HepG2 (cell line): ENCODE measurements around the gene SLC16A13. TPM values are rescaled to one million over a fixed set of nuclear protein-coding genes. Genes with fewer than 3 reads are reported as not detected.

ENCODE experiments used
- ATAC-seq: fragments of 200-7000 bp; cut with Tn5 transposase; 3 replicates; pipeline ENCODE4 v1.9.1; 2020; ENCODE audit warnings: mild to moderate bottlenecking, moderate library complexity
- BruUV-seq: library from RNA; stranded (reverse); fragments of 400-500 nt; replicated peaks from 2 replicates; lab custom pipeline; 2021; lab: Mats Ljungman, UMichigan
- CTCF ChIA-PET: fragments of 300-600 bp; formaldehyde crosslinking; extraction: SDS; loops from one replicate; lab custom pipeline; 2021; ENCODE audit warnings: low total read pairs, inconsistent platforms, low intra/inter-chr PET ratio; lab: Yijun Ruan, JAX
- POLR2A ChIA-PET: fragments of 350-600 bp; sonication (Branson Sonifier 250); formaldehyde crosslinking; loops from one replicate; lab custom pipeline; 2020; ENCODE audit warnings: antibody characterized with exemption, inconsistent platforms; lab: Yijun Ruan, JAX
- DNase-seq: peaks from one replicate; pipeline ENCODE4 v3.0.0-alpha.2; 2015; ENCODE audit warnings: low spot score
- FAIRE-seq: peaks from 3 replicates; lab custom pipeline; 2011; peaks lifted over from hg19 to GRCh38; lab: Jason Lieb, UNC
- H2AFZ ChIP-seq: one replicate; pipeline ENCODE4 v1.6.1; 2011; ENCODE audit warnings: low read length, inconsistent platforms
- H3K27ac ChIP-seq: fragments of 300-600 bp; 3 replicates; pipeline ENCODE4 v1.8.0; 2011; ENCODE audit warnings: mixed run types, mild to moderate bottlenecking, mixed read lengths, low read length, inconsistent platforms; ENCODE audit not compliant: insufficient read depth; ENCODE audit errors: extremely low read length
- H3K27me3 ChIP-seq, 2 experiments: fragments of 200-600 bp in 1 of 2; 2 replicates in 1 of 2; 3 replicates in 1 of 2; pipeline versions ENCODE4 v1.6.0 to v1.8.0; 2011; ENCODE audit warnings: low read length in 2 of 2, mild to moderate bottlenecking in 2 of 2, moderate library complexity in 2 of 2, inconsistent platforms in 1 of 2; ENCODE audit not compliant: insufficient read depth in 2 of 2, control insufficient read depth in 1 of 2
- H3K36me3 ChIP-seq, 2 experiments: fragments of 200-600 bp in 1 of 2; replicated peaks in 1 of 2; 2 replicates in 1 of 2; 3 replicates in 1 of 2; pipeline versions ENCODE4 v1.5.1 to v1.8.0; 2011; ENCODE audit warnings: low read length in 2 of 2, inconsistent platforms in 1 of 2; ENCODE audit not compliant: insufficient read depth in 2 of 2, control insufficient read depth in 1 of 2
- H3K4me1 ChIP-seq: 2 replicates; pipeline ENCODE4 v1.5.1; 2012; ENCODE audit warnings: low read length, inconsistent platforms; ENCODE audit not compliant: insufficient read depth
- H3K4me2 ChIP-seq: 2 replicates; pipeline ENCODE4 v1.6.0; 2011; ENCODE audit warnings: low read depth, low read length, inconsistent platforms
- H3K4me3 ChIP-seq, 3 experiments: fragments of 200-600 bp in 1 of 3; sonication (generic), shearing (Covaris generic) in 1 of 3; replicated peaks in 1 of 3; 2 replicates each; pipeline ENCODE4 v1.5.1; 2011 to 2016; ENCODE audit warnings: low read length in 3 of 3, inconsistent platforms in 2 of 3, low read depth in 2 of 3, mild to moderate bottlenecking in 2 of 3, control low read depth in 1 of 3, mixed read lengths in 1 of 3; ENCODE audit not compliant: insufficient read depth in 1 of 3
- H3K79me2 ChIP-seq: one replicate; pipeline ENCODE4 v1.6.1; 2011; ENCODE audit warnings: low read length, inconsistent platforms; ENCODE audit not compliant: insufficient read depth
- H3K9ac ChIP-seq: 2 replicates; pipeline ENCODE4 v1.6.0; 2011; ENCODE audit warnings: mild to moderate bottlenecking, low read depth, low read length, inconsistent platforms; ENCODE audit not compliant: insufficient read depth
- H3K9me3 ChIP-seq: 2 replicates; pipeline ENCODE4 v1.5.1; 2012; ENCODE audit warnings: mild to moderate bottlenecking, low read length
- H4K20me1 ChIP-seq: 2 replicates; pipeline ENCODE4 v1.6.0; 2011; ENCODE audit warnings: inconsistent platforms, mild to moderate bottlenecking, low read length, moderate library complexity; ENCODE audit not compliant: insufficient read depth
- ARID2 ChIP-seq: sonication (generic); formaldehyde crosslinking; IDR thresholded peaks from 2 replicates; pipeline ENCODE4 v1.8.1; 2022; ENCODE audit warnings: mild to moderate bottlenecking, missing genetic modification reagents, borderline replicate concordance
- CERS6 ChIP-seq: sonication (generic); formaldehyde crosslinking; IDR thresholded peaks from 2 replicates; pipeline ENCODE4 v1.5.0; 2020; ENCODE audit warnings: missing genetic modification reagents
- CHCHD3 ChIP-seq: sonication (generic); formaldehyde crosslinking; IDR thresholded peaks from 2 replicates; pipeline ENCODE4 v1.8.0; 2022; ENCODE audit warnings: mild to moderate bottlenecking, missing genetic modification reagents, moderate library complexity
- DZIP1 ChIP-seq: sonication (generic); formaldehyde crosslinking; IDR thresholded peaks from 2 replicates; pipeline ENCODE4 v1.5.0; 2020; ENCODE audit warnings: mild to moderate bottlenecking, missing genetic modification reagents
- FLYWCH1 ChIP-seq: sonication (generic); formaldehyde crosslinking; IDR thresholded peaks from 2 replicates; pipeline ENCODE4 v1.8.1; 2023; ENCODE audit warnings: mild to moderate bottlenecking, missing genetic modification reagents
- RERE ChIP-seq: IDR thresholded peaks from 2 replicates; pipeline ENCODE4 v1.6.1; 2016; ENCODE audit warnings: low read depth, missing genetic modification reagents, missing compliant biosample characterization
- TCF7L2 ChIP-seq: IDR thresholded peaks from 2 replicates; pipeline ENCODE4 v1.6.1; 2011; ENCODE audit warnings: mild to moderate bottlenecking, low read depth, low read length, moderate library complexity
- ZBTB49 ChIP-seq: sonication (generic); formaldehyde crosslinking; IDR thresholded peaks from 2 replicates; pipeline ENCODE4 v1.4.0; 2020; ENCODE audit warnings: missing genetic modification reagents, borderline replicate concordance
- ZNF564 ChIP-seq: sonication (generic); formaldehyde crosslinking; IDR thresholded peaks from 2 replicates; pipeline ENCODE4 v1.8.1; 2023; ENCODE audit warnings: mild to moderate bottlenecking, missing genetic modification reagents
- ZNF589 ChIP-seq: sonication (generic); formaldehyde crosslinking; conservative IDR thresholded peaks from 2 replicates; pipeline ENCODE4 v1.8.0; 2022; ENCODE audit warnings: mild to moderate bottlenecking, moderate library complexity, missing genetic modification reagents
- WGBS: methylation state at CpG from one replicate; pipeline ENCODE4 v1.1.6; 2017; ENCODE audit warnings: low lambda C conversion rate; 5-methylcytosine and 5-hydroxymethylcytosine counted together
- in situ Hi-C: cut with HindIII; loops from 2 replicates; pipeline ENCODE4 v1.10.0; 2017; ENCODE audit warnings: low pct_unique_long_range_greater_than_20kb; ENCODE audit not compliant: extremely low pct_ligation_motif_present
- intact Hi-C: fragments of 100-400 bp; cut with micrococcal nuclease; formaldehyde crosslinking; loops from one replicate; pipeline ENCODE4 v1.10.0; 2022; ENCODE audit not compliant: unreplicated experiment
- polyA plus RNA-seq, 8 experiments: library from polyadenylated mRNA; depleted of rRNA in 3 of 8; stranded (reverse) in 7 of 8; unstranded in 1 of 8; fragments of >200 nt; fragmentation: Illumina TruSeq in 4 of 8; extraction: Trizol in 4 of 8; gene quantifications; 2 replicates each; pipeline versions ENCODE4 v1.2.1 to v1.2.3, GENCODE V29; 2011 to 2016; ENCODE audit warnings: low read depth in 4 of 8, missing spikeins in 1 of 8, mixed read lengths in 1 of 8; ENCODE audit not compliant: insufficient read depth in 1 of 8
- total RNA-seq, 5 experiments: library from RNA; depleted of rRNA; stranded (reverse); fragments of >200 nt; fragmentation: Illumina TruSeq; extraction: Trizol; gene quantifications; 2 replicates each; pipeline ENCODE4 v1.2.3, GENCODE V29; 2016; ENCODE audit warnings: low read depth in 1 of 5

The SLC16A13 gene
- total and polyA plus RNA-seq, 2 of the 13 experiments (the other 11 are each of a cell fraction or from before 2014, with no cell fraction given), result 2.2 to 3.0 TPM

GRCh38 chr17:7074931-7075330 lies 39.1 kb downstream of the SLC16A13 start (continued):
- TF ChIP-seq DZIP1 (CRISPR knock-in tag) (no peak), ARID2 (CRISPR knock-in tag) (no peak)

- Histone ChIP-seq H3K36me3 (no peaks in the 10 kb centered on the region), H3K27ac (no peak overlapping the region), H3K4me1 (no peaks in the 10 kb centered on the region), H3K9ac (no peak overlapping the region), H3K4me3 (no peak overlapping the region), H3K9me3 (no peaks in the 10 kb centered on the region), H2AFZ (no peak overlapping the region), H3K4me2 (no peak overlapping the region), H3K79me2 (no peaks in the 10 kb centered on the region), H4K20me1 (no peaks in the 10 kb centered on the region), H3K27me3 (peaks cover 0 to 2% of the 10 kb centered on the region in 2 experiments; a peak in 3 of 5 replicates)
- 62% methylated on average over 5 of the region's 7 CpGs for WGBS
- FAIRE-seq, result no peak
- intact Hi-C loops (no loop called here), in situ Hi-C loops (no loop called here)
- ChIA-PET CTCF (no interaction called here), POLR2A (interaction anchor here (1.5 to 1.7 kb wide), 2 partner anchors 10 to 37 kb away, joined by 3 to 5 read pairs; partner anchors contain the start of gene ASGR2)
- BruUV-seq, result no TSS peak
- DNase-seq, result no peak
- no peak; the same call in 2 of the 3 replicates for ATAC-seq
- TF ChIP-seq CHCHD3 (no peak), TCF7L2 (no peak), ZNF564 (no peak), CERS6 (CRISPR knock-in tag) (no peak), FLYWCH1 (CRISPR knock-in tag) (no peak), RERE (CRISPR knock-in tag) (no peak), ZBTB49 (CRISPR knock-in tag) (no peak), ZNF589 (CRISPR knock-in tag) (no peak)
Measured at GRCh38 chr17:7077911-7078546, 42.2 kb downstream of the SLC16A13 start.
